GM12878 (cell line): ENCODE measurements around the gene OLFML3. TPM values are rescaled to one million over a fixed set of nuclear protein-coding genes. Genes with fewer than 3 reads are reported as not detected.

Experiments used
- ATAC-seq: fragments of 200-7000 bp; cut with Tn5 transposase; 3 replicates; pipeline ENCODE4 v1.9.1; 2020; ENCODE audit warnings: mild to moderate bottlenecking, moderate library complexity
- BruUV-seq: library from RNA; stranded (reverse); fragments of 400-500 nt; replicated peaks from 2 replicates; lab custom pipeline; 2021; lab: Mats Ljungman, UMichigan
- CTCF ChIA-PET: fragments of 300-600 bp; sonication (Branson Sonifier 250); formaldehyde crosslinking; extraction: SDS; loops from one replicate; lab custom pipeline; 2021; ENCODE audit warnings: inconsistent platforms; lab: Yijun Ruan, JAX
- POLR2A ChIA-PET: fragments of 350-600 bp; formaldehyde crosslinking; extraction: SDS; loops from one replicate; lab custom pipeline; 2021; ENCODE audit warnings: inconsistent platforms; lab: Charles Lee
- RAD21 ChIA-PET: fragments of 300-600 bp; sonication (Branson Sonifier 250); formaldehyde crosslinking; loops from one replicate; lab custom pipeline; 2023; ENCODE audit warnings: antibody characterized with exemption; ENCODE audit not compliant: unreplicated experiment; lab: Charles Lee
- SMC1A ChIA-PET: fragments of 300-600 bp; sonication (Branson Sonifier 250); formaldehyde crosslinking; loops from one replicate; lab custom pipeline; 2023; ENCODE audit not compliant: unreplicated experiment, uncharacterized antibody; lab: Charles Lee
- DNase-seq: peaks from one replicate; pipeline ENCODE4 v3.0.0-alpha.2; 2011; ENCODE audit warnings: low read depth, low spot score
- FAIRE-seq: peaks from 3 replicates; lab custom pipeline; 2011; peaks lifted over from hg19 to GRCh38; lab: Jason Lieb, UNC
- H2AFZ ChIP-seq: 2 replicates; pipeline ENCODE4 v1.6.0; 2011; ENCODE audit warnings: low read depth, low read length, control low read depth; ENCODE audit not compliant: control insufficient read depth
- H3K27ac ChIP-seq: 2 replicates; pipeline ENCODE4 v1.5.1; 2011; ENCODE audit warnings: control low read depth; ENCODE audit not compliant: control insufficient read depth, insufficient read depth
- H3K27me3 ChIP-seq, 2 experiments: replicated peaks in 1 of 2; 2 replicates each; pipeline versions ENCODE4 v1.6.0 to v1.6.1; 2011; ENCODE audit warnings: low read length in 1 of 2; ENCODE audit not compliant: control insufficient read depth in 2 of 2, insufficient read depth in 2 of 2
- H3K36me3 ChIP-seq, 2 experiments: 2 replicates each; pipeline ENCODE4 v1.5.1; 2011; ENCODE audit warnings: low read length in 1 of 2; ENCODE audit not compliant: control insufficient read depth in 2 of 2, insufficient read depth in 2 of 2
- H3K4me1 ChIP-seq: 2 replicates; pipeline ENCODE4 v1.6.1; 2011; ENCODE audit warnings: mild to moderate bottlenecking, low read length, moderate library complexity, mixed read lengths; ENCODE audit not compliant: control insufficient read depth, insufficient read depth
- H3K4me2 ChIP-seq: 2 replicates; pipeline ENCODE4 v1.6.0; 2011; ENCODE audit warnings: control low read depth; ENCODE audit not compliant: control insufficient read depth, insufficient read depth
- H3K4me3 ChIP-seq: fragments of 200-600 bp; sonication (generic); 2 replicates; pipeline ENCODE4 v1.5.1; 2016
- H3K79me2 ChIP-seq: 2 replicates; pipeline ENCODE4 v1.6.0; 2011; ENCODE audit warnings: low read length; ENCODE audit not compliant: control insufficient read depth, insufficient read depth
- H3K9ac ChIP-seq: 2 replicates; pipeline ENCODE4 v1.8.0; 2011; ENCODE audit warnings: low read length, control low read depth, mixed read lengths; ENCODE audit not compliant: control insufficient read depth, insufficient read depth
- H3K9me3 ChIP-seq: replicated peaks from 3 replicates; pipeline ENCODE4 v1.5.1; 2011; ENCODE audit warnings: mild to moderate bottlenecking, low read length; ENCODE audit not compliant: control insufficient read depth, insufficient read depth
- H4K20me1 ChIP-seq: 2 replicates; pipeline ENCODE4 v1.6.0; 2011; ENCODE audit not compliant: control insufficient read depth, insufficient read depth
- ASH2L ChIP-seq: fragments of 300-600, 200-600 bp; sonication (generic); IDR thresholded peaks from 2 replicates; pipeline ENCODE4 v1.6.1; 2017; ENCODE audit warnings: low read depth, mild to moderate bottlenecking, borderline replicate concordance
- ATF7 ChIP-seq: fragments of 450-650 bp; IDR thresholded peaks from 2 replicates; pipeline ENCODE4 v1.6.1; 2016; ENCODE audit warnings: low read depth, mild to moderate bottlenecking
- BHLHE40 ChIP-seq, 2 experiments: fragments of 450-650 bp in 1 of 2; IDR thresholded peaks; 2 replicates each; pipeline ENCODE4 v1.6.1; 2011 to 2017; ENCODE audit warnings: low read depth in 2 of 2, borderline replicate concordance in 1 of 2, improper control_type of control experiment in 1 of 2, low read length in 1 of 2, mild to moderate bottlenecking in 1 of 2
- CHD1 ChIP-seq: IDR thresholded peaks from 2 replicates; pipeline ENCODE4 v1.6.1; 2012; ENCODE audit warnings: low read depth, low read length, improper control_type of control experiment
- CUX1 ChIP-seq: IDR thresholded peaks from 2 replicates; pipeline ENCODE4 v1.6.1; 2012; ENCODE audit warnings: improper control_type of control experiment, low read depth, low read length; ENCODE audit not compliant: insufficient replicate concordance
- DPF2 ChIP-seq: fragments of 450-650 bp; IDR thresholded peaks from 2 replicates; pipeline ENCODE4 v1.6.1; 2017; ENCODE audit warnings: mild to moderate bottlenecking
- FOS ChIP-seq: IDR thresholded peaks from 3 replicates; pipeline ENCODE4 v1.6.1; 2011; ENCODE audit warnings: borderline replicate concordance; ENCODE audit not compliant: insufficient read length; ENCODE audit errors: extremely low read depth
- NFYA ChIP-seq: IDR thresholded peaks from 2 replicates; pipeline ENCODE4 v1.6.1; 2011; ENCODE audit warnings: low read depth, mild to moderate bottlenecking, low read length, improper control_type of control experiment, borderline replicate concordance
- RAD51 ChIP-seq: fragments of 450-650 bp; IDR thresholded peaks from 2 replicates; pipeline ENCODE4 v1.6.1; 2016; ENCODE audit warnings: moderate library complexity, mild to moderate bottlenecking, inconsistent platforms
- RCOR1 ChIP-seq: conservative IDR thresholded peaks from 2 replicates; pipeline ENCODE4 v1.6.1; 2012; ENCODE audit warnings: low read depth, low read length, improper control_type of control experiment
- RFX5 ChIP-seq: IDR thresholded peaks from 2 replicates; pipeline ENCODE4 v1.6.1; 2011; ENCODE audit warnings: low read depth, low read length, improper control_type of control experiment
- SIN3A ChIP-seq: IDR thresholded peaks from 2 replicates; pipeline ENCODE4 v1.6.1; 2012; ENCODE audit warnings: low read depth, low read length, improper control_type of control experiment
- SREBF2 ChIP-seq: IDR thresholded peaks from 2 replicates; pipeline ENCODE4 v1.6.1; 2012; ENCODE audit warnings: mild to moderate bottlenecking, low read length
- ZBTB33 ChIP-seq: fragments of 450-650 bp; IDR thresholded peaks from 2 replicates; pipeline ENCODE4 v1.6.1; 2017; ENCODE audit warnings: mild to moderate bottlenecking
- ZNF274 ChIP-seq: IDR thresholded peaks from one replicate; pipeline ENCODE4 v1.8.0; 2011; ENCODE audit not compliant: insufficient read length, insufficient read depth
- ZNF622 ChIP-seq: fragments of 450-650 bp; IDR thresholded peaks from 2 replicates; pipeline ENCODE4 v1.6.1; 2017; ENCODE audit warnings: mild to moderate bottlenecking, inconsistent platforms
- WGBS: methylation state at CpG from one replicate; pipeline ENCODE4 v1.1.6; 2016; ENCODE audit warnings: low lambda C conversion rate; ENCODE audit not compliant: insufficient replicate concordance, insufficient coverage; ENCODE audit errors: missing lambda C conversion rate; 5-methylcytosine and 5-hydroxymethylcytosine counted together
- in situ Hi-C: fragments of 300-500 bp; cut with MboI; formaldehyde crosslinking; loops from 9 replicates; pipeline ENCODE4 v1.14.3; 2018; ENCODE audit warnings: mixed read lengths
- intact Hi-C: fragments of 100-400 bp; cut with micrococcal nuclease; formaldehyde crosslinking; loops from one replicate; pipeline ENCODE4 v1.14.2; 2022; ENCODE audit not compliant: unreplicated experiment
- polyA plus RNA-seq, 11 experiments: library from polyadenylated mRNA; depleted of rRNA in 4 of 11; unstranded in 6 of 11; stranded (reverse) in 5 of 11; fragments of >200 nt; fragmentation: Nextera tagmentation in 4 of 11; fragmentation: Illumina TruSeq in 1 of 11; extraction: Ambion mirVana in 4 of 11; extraction: Trizol in 1 of 11; gene quantifications; 1 replicate in 1 of 11; 2 replicates in 10 of 11; pipeline versions ENCODE4 v1.2.1 to v1.2.3, GENCODE V29; 2011 to 2016; ENCODE audit warnings: inconsistent platforms in 2 of 11, missing spikeins in 2 of 11, low read depth in 1 of 11
- total RNA-seq, 4 experiments: library from RNA; depleted of rRNA in 3 of 4; stranded (reverse); fragments of >200 nt in 3 of 4; fragmentation: Illumina TruSeq in 1 of 4; extraction: Trizol in 1 of 4; gene quantifications; 2 replicates each; pipeline versions ENCODE4 v1.2.1 to v1.2.3, GENCODE V29; 2013 to 2021

OLFML3 gene
- total and polyA plus RNA-seq, 10 of the 15 experiments (the other 5 are each of a cell fraction or from before 2014, with no cell fraction given) = 0.03 TPM; not detected in 9

DNA sequence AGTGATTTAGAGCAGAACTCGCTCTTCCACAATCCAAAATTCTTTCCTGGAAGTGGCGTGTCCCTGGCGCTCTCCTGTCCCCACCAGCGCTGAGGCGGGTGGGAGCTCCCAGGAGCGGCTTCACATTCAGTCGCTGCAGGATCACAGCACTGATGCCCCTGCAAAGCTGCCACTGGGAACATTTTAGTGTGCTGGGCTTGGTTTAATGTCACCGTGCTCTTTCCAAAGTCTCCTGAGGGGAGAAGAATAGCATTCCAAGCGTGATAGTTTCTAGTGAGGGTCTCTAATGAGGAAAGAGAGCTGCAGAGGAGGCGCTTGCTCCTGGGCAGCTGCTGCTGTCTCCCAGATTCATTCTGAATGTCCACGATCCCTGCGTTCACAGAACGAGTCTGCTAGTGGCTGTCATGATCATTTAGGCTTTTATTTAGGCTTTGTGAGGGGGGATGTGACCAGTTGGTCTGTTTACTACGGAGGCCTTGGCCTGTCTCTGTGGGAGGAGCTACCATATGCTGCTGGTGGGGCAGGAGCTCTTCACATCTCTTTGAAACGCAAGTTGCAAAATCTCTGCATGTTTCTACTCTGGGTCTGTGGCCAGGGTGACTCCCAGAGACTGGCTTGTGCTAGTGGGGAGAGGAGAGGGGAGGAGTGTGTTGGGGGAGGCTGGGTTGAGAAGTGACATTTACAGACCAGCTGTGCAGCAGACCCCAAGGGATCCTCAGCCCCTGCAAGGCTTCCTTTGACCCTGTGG is 23.4 kb downstream of the OLFML3 start (continued):
- no peak for TF ChIP-seq ASH2L

GRCh38 chr1:114003431-114003830 is 24.2 kb downstream of the OLFML3 start:
- H3K36me3 ChIP-seq = no peaks in the 10 kb centered on the region
- H4K20me1 ChIP-seq = no peaks in the 10 kb centered on the region
- intact Hi-C loops (no loop called here), in situ Hi-C loops (no loop called here)
- H3K9ac ChIP-seq = no peak overlapping the region
- H3K79me2 ChIP-seq = no peaks in the 10 kb centered on the region
- H3K9me3 ChIP-seq = no peaks in the 10 kb centered on the region
- no peak overlapping the region for H3K4me3 ChIP-seq
- ATAC-seq = no peak
- H3K27me3 ChIP-seq = no peaks in the 10 kb centered on the region
- BruUV-seq = no TSS peak
- no peak for DNase-seq
- H3K27ac ChIP-seq = no peak overlapping the region
- SMC1A ChIA-PET = no interaction called here
- H3K4me1 ChIP-seq = no peaks in the 10 kb centered on the region
- POLR2A ChIA-PET = interaction anchor here (0.6 kb wide), 1 partner anchor 55 kb away, joined by 5 read pairs; no protein-coding TSS in a partner anchor
- CTCF ChIA-PET = interaction anchor here (0.9 to 1.7 kb wide), 2 partner anchors 10 to 25 kb away, joined by 3 to 4 read pairs; partner anchors contain the start of gene OLFML3
- H3K4me2 ChIP-seq = no peak overlapping the region
- WGBS = 18% methylated on average over 5 of the region's 5 CpGs
- no peak for FAIRE-seq
- H2AFZ ChIP-seq = no peak overlapping the region
- RAD21 ChIA-PET = interaction anchor here (0.6 kb wide), 1 partner anchor 279 kb away, joined by 7 read pairs; no protein-coding TSS in a partner anchor
- TF ChIP-seq ZBTB33 (no peak), CUX1 (no peak), DPF2 (no peak), ATF7 (no peak), RAD51 (no peak), RFX5 (no peak), ZNF274 (no peak), NFYA (no peak), CHD1 (no peak), RCOR1 (no peak), BHLHE40 (IDR thresholded peaks at IDR 0.05; ENCODE audit: borderline replicate concordance in 1 of 2, low read depth in 2 of 2, low read length in 1 of 2) (no peak), ZNF622 (no peak), FOS (no peak), SREBF2 (no peak), SIN3A (no peak)
